ENCODE results near the gene FBXW8. TPM values are rescaled to one million over a fixed set of nuclear protein-coding genes. Genes with fewer than 3 reads are reported as not detected.

Gene FBXW8
- total RNA-seq, 4 donors from 2014 or later = 9.1 to 19.0 (median 13.5) TPM

GRCh38 chr12:117063162-117063911 is 152.6 kb downstream of the FBXW8 start:
- no peak for DNase-seq (ENCODE audit: low spot score in 2 of 2)

GRCh38 chr12:117064049-117064448 is 153.3 kb downstream of the FBXW8 start:
- no peak overlapping the region for H3K27ac ChIP-seq
- H3K27me3 ChIP-seq = no peaks in the 10 kb centered on the region
- WGBS = 84% methylated on average over 7 of the region's 7 CpGs

More at GRCh38 chr12:117063162-117063911, 152.6 kb downstream of the FBXW8 start:
- H3K4me1 ChIP-seq = peaks cover 10% of the 10 kb centered on the region
- no peaks in the 10 kb centered on the region for H3K27me3 ChIP-seq
- TF ChIP-seq POLR2A (IDR thresholded peaks at IDR 0.05) = no peak
- no peak for TF ChIP-seq POLR2AphosphoS5 (IDR thresholded peaks at IDR 0.05)
- no peaks in the 10 kb centered on the region for H3K36me3 ChIP-seq
- no peak overlapping the region for H3K4me3 ChIP-seq
- H3K27ac ChIP-seq = no peak overlapping the region
- H3K9me3 ChIP-seq = no peaks in the 10 kb centered on the region
- whole genome bisulfite sequencing = 87% methylated on average over 7 of the region's 16 CpGs

GRCh38 chr12:117064596-117064995 is 153.8 kb downstream of the FBXW8 start:
- DNase-seq (ENCODE audit: low spot score in 2 of 2) = no peak
- Histone ChIP-seq H3K36me3 (no peaks in the 10 kb centered on the region), H3K4me1 (peaks cover 10% of the 10 kb centered on the region), H3K27ac (no peak overlapping the region), H3K4me3 (no peak overlapping the region), H3K9me3 (no peaks in the 10 kb centered on the region), H3K27me3 (no peaks in the 10 kb centered on the region)
- TF ChIP-seq CTCF (IDR thresholded peaks at IDR 0.05) = no peak
- no peak for TF ChIP-seq POLR2AphosphoS5 (IDR thresholded peaks at IDR 0.05)
- no peak for TF ChIP-seq POLR2A (IDR thresholded peaks at IDR 0.05)
- TF ChIP-seq EP300 (IDR thresholded peaks at IDR 0.05) = no peak
- WGBS = 91% methylated on average over 2 of the region's 2 CpGs

More at GRCh38 chr12:117064049-117064448, 153.3 kb downstream of the FBXW8 start:
- Histone ChIP-seq H3K4me3 (no peak overlapping the region), H3K9me3 (no peaks in the 10 kb centered on the region), H3K4me1 (peaks cover 10% of the 10 kb centered on the region), H3K36me3 (no peaks in the 10 kb centered on the region)
- no peak for DNase-seq (ENCODE audit: low spot score in 2 of 2)
- TF ChIP-seq EP300 (IDR thresholded peaks at IDR 0.05) = no peak
- TF ChIP-seq POLR2AphosphoS5 (IDR thresholded peaks at IDR 0.05) = no peak
- no peak for TF ChIP-seq POLR2A (IDR thresholded peaks at IDR 0.05)
- no peak for TF ChIP-seq CTCF (IDR thresholded peaks at IDR 0.05)

GRCh38 chr12:117067016-117067415 is 156.3 kb downstream of the FBXW8 start:
- Histone ChIP-seq H3K36me3 (no peaks in the 10 kb centered on the region), H3K4me1 (no peaks in the 10 kb centered on the region)
- DNase-seq (ENCODE audit: low spot score in 2 of 2) = no peak

GRCh38 chr12:117067638-117068037 is 156.9 kb downstream of the FBXW8 start:
- H3K9me3 ChIP-seq = no peaks in the 10 kb centered on the region
- 79% methylated on average over 3 of the region's 3 CpGs for WGBS
- H3K4me1 ChIP-seq = no peaks in the 10 kb centered on the region
- no peaks in the 10 kb centered on the region for H3K27me3 ChIP-seq
- no peak for TF ChIP-seq CTCF (IDR thresholded peaks at IDR 0.05)
- no peak for TF ChIP-seq POLR2A (IDR thresholded peaks at IDR 0.05)
- no peak for TF ChIP-seq EP300 (IDR thresholded peaks at IDR 0.05)
- TF ChIP-seq POLR2AphosphoS5 (IDR thresholded peaks at IDR 0.05) = no peak
- H3K36me3 ChIP-seq = no peaks in the 10 kb centered on the region
- no peak overlapping the region for H3K27ac ChIP-seq
- DNase-seq (ENCODE audit: low spot score in 2 of 2) = no peak
- H3K4me3 ChIP-seq = no peak overlapping the region

More at GRCh38 chr12:117067016-117067415, 156.3 kb downstream of the FBXW8 start:
- WGBS = 74% methylated on average over 10 of the region's 10 CpGs
- Histone ChIP-seq H3K9me3 (no peaks in the 10 kb centered on the region), H3K27ac (no peak overlapping the region), H3K4me3 (no peak overlapping the region), H3K27me3 (no peaks in the 10 kb centered on the region)
- TF ChIP-seq POLR2AphosphoS5 (IDR thresholded peaks at IDR 0.05) (no peak), POLR2A (IDR thresholded peaks at IDR 0.05) (no peak), EP300 (IDR thresholded peaks at IDR 0.05) (no peak), CTCF (IDR thresholded peaks at IDR 0.05) (no peak)
